ENCODE measurements around the gene ADIPOR2.
A peak's percentile ranks its signal among the peaks of the same experiment; 100 is the strongest.
"Not testable (repeated sequence)": the region's sequence is repeated elsewhere in the genome, so short reads cannot be mapped to it uniquely, and the experiment has no call there.

The ADIPOR2 gene

DNA sequence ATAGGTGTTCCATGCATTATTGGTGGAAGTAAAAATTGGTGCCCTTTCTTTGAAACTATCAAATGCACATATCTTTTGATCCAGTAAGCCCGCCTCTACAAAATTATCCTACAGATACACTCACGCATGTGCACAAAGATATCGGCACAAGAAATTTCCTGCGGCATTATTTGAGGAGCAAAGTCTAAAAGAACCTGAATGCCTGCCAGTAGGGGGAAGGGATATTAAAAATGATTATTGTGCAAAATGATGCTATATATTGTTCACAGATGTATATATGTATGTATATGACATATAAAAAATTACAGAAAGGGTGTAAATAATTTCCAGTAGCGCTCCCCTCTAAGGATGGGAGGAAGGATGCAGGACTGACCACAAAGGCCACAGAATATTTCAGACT, 24.7 kb upstream of the ADIPOR2 start:
- no peak for DNase-seq

DNA sequence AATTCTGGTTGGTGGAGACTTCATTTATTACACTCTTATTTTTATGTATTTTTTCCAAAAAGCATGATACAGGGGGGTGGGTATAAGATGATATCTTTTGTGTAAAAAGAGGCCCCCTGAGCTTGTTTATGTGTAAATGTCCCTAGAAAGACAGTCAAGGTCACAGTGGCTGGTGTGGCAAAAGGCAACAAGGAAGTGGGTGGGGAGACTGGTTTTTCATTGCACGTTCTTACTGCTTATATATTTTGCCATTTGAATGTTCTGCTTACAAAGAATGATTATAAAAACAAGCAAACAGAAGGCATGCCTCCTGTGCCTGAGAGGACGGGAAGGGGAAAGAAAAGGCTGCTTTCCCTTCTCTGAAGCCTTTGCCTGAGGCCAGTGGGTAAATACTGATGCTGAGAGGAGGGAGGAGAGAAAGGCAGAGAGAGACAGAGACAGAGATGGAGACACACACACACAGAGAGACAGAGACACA, 24.1 kb upstream of the ADIPOR2 start:
- peak; percentile 40 for DNase-seq

DNA sequence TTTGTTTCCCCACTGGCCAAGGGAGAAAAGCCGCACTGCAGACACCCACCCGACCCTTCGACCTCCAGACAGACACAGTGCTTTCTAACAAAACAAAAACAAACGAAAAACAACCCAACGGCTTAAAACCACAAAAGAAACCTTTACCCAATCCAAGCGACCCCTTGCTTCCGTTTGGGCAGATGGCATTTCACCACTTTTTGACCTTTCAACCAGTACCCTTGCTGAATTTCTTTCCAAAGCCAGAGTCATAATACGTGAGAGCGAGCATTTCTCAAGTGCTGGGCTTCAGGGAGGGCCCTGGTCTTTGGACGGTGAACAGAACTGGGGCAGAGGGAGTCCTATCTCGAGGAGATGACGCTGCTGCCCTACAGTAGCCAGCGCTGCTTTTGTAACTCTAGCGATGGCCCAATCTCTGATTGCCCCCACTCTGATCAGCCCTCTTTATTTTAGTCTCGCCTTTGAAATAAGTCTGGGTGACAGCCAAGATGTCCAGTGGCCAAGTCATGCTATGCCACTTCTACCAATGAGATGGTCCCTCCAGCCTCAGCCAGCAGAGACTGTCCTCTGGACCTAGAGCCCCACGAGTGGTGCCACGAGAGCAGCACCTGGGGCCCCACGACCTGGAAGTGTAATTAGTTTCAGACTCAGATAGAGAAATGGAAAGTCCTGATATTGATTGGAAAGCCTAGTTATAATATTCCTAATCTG, 21.9 kb upstream of the ADIPOR2 start:
- DNase-seq, result no peak

DNA sequence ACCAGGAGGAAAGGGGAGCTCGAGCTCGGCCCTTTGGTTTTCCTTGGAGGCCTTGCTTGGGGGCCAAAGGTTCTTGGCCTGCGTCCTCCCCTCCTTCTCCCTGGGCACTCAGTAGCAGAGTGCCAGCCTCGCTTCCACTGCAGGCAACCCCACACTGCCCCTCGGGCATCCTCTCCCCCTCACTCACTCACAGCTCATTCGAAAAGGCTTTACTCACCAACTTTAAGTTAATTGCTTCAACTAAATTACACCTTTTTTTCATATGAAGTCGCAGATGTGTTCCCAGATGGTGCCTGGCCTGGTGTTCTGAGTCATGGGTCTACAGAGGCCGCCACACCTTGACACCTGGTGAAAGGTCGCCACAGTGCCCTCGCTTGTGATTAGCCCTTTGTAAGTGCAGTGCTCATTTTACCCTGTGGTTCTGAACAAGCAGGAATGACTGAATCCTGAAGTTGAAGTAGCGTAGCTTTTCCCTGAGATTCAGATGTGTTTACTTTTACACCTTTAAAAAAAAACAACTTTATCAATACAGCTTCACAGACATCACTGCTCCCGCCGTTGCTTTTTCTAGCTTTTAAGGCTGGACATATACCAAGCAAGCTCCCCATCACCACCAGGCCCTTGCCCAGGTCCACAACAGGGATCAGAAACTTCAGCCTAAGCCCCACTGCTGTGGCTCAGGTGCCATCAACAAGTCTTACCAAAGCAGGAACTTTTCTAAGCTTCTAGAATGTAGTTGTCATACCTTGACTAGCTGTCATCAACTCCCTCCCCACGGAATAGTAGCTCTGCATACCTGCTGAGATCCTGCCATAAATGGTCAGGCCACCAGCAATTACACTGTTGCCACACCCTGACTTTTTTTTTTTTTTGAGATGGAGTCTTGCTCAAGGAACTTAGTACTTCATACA, 20.3 kb upstream of the ADIPOR2 start:
- DNase-seq, result peak; percentile 55

DNA sequence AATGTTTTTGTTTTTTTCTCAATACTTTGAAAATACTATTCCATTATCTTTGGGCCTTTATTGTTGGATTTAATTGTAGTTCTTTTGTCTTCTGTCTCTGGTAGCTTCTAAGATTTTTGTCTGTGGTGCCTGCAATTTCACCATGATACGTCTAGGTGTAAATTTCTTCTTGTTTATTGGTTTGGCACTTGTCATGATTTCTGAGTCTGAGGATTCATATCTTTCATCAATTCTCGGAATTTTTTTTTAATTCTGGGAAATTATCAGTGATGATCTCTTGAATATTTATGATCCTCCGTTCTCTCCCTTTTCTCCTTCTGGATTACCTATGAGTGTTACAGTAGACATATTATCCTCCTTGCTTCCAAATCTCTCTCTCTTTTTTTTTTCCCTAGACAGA, 14.8 kb upstream of the ADIPOR2 start:
- no peak for DNase-seq

DNA sequence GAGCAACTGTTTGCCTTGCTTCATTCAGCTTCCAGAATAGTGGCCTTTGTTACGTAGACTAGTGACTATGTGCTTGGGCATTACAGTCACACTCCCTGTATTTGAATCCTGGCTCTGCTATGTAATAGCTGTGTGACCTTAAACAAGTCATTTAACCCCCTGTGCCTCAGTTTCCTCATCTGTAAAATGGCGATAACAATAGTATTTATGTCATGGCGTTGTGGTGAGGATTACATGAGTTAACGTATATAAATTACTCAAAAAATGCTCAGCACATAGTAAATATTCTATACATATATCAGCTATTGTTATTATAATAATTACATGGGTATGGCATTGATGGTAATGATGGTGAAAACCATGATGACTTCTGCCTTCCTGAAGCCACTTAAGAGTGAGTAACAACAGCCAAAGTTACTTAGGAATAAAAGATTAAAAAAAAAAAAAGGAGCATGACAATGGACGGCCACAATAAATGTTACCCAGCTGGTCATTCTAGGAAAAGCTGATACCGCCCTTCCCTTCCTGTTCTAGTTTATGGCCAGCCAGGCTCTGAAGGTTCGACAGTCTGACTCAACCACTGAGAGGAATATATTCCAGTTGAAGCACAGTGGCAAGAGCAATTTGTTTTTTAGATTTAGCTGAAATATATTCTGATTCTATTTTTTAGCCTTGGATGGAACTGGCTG, 9.9 kb upstream of the ADIPOR2 start:
- DNase-seq, result no peak

DNA sequence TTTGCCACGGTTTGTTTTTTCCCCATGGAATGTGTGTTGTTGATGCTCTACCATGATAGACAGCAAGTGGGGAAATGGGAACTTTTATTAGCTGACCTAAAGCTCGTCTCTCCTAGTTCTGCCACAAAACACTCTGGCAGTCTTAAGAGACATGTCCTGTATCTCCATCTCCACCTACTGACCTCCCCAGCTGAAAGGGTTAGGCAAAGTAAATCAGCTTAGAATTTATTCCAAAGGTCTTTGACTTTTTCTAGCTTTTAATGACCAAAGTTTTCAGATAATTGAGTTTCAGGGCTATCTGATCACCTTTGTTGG, 9.4 kb upstream of the ADIPOR2 start:
- DNase-seq, result no peak

DNA sequence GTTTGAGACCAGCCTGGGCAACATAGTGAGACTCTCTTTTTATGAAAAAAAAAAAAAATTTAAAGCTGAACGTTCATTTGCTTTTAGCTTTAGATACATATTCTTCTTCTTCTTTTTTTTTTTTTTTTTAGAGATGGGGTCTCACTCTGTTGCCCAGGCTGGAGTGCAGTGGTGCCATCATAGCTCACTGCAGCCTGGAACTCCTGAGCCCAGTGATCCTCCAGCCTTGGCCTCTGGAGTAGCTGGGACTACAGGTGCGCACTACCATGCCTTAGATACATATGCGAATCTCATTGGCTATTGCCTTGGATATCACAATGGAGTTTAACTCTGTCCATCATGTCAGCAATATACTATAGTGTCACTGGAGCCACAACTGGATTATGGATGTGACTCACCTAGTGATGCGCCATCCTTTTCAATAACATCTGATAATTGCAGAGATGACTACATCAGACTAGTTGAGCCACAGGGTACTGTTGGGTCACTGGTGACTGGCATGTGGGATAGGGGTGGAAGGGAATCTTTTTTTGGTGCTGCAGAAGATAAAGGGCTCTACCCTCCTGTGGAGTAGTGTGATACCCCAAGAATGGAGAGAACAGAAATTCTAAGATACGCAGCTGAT, 2.7 kb upstream of the ADIPOR2 start:
- no peak for DNase-seq

DNA sequence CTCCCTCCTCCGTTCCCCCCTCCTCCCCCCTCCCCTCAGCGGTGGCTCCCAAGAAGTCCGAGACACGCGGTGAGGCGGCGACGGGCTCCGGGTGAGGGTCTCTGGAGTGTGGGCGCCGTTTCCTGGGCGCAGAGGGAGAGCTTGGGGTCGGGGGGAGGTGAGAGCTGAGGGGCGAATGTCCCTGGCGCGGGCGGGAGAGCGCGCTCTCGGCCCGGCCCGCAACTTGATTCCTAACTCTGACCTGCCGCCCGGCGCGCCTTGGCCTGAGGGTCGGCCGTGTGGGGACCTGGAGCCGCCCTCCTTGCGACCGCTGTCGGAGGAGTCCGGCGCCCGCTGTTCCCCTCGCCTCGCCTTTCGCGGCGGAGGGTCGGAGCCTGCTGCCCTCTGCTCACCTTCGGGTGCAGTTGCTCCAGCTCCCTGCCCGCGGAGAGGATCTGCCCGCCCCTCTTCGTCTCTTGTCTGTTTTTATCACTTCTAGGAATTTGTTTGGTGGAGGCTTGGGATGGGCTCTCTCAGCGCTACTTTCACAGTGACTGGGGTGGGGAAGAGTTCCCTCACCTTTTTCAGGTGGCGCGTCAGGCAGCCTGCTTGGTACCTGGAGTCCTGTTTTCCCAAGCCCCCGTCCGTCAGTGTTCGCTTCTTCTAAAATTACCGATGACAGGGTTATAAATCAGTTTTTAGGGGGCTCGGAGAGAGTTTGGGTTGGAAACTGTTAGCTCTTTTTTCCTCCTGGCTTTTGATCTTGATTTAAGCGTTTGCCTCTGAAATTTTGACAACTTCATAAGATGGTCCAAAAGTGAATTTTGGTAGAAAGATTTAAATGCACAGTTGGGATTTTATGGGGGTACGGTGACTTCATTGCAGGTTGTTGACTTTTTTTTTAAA, 495 bp downstream of the ADIPOR2 start:
- peak; percentile 82 for DNase-seq

DNA sequence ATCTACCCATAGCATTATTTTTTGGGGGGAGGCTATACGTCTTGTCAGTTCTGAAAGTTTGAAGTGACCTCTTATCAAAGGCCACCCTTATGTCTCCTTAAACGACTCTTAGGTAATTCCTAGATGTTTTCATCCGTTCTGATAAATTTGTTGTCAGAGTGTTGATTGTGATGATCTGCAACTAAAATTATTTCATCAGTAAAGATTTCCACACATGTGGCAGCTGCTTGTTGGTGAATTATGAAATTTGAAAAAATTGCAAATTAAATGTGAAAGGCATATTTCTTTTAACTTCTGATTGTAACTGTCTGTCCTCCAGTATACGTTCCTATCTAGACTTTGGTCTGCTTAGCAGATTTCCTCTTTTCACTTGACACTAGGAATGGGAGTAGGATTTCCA, 1.4 kb downstream of the ADIPOR2 start:
- no peak for DNase-seq

DNA sequence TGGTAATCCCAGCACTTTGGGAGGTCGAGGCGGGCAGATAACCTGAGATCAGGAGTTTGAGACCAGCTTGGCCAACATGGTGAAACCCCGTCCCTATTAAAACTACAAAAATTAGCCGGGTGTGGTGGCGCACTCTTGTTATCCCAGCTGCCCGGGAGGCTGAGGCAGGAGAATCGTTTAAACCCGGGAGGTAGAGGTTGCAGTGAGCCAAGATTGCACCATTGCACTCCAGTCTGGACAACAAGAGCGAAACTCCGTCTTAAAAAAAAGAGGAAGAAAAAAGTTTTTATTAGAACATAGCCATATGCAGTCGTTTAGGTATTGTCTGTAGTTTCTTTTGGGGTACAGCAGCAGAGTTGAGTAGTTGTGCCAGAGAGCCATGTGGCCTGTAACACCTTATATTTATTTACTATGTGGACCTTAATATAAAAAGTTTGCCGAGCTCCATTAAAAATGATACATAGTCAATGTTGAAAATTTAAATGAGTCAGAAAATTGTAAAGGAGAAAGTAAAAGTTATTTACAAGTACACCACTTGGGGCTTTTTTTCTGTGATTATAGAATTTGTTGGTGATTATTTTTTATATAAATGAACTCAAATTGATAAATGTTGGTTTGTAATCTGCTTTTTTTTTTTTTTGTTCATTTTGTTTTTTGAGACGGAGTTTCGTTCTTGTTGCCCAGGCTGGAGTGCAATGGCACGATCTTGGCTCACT, 2.2 kb downstream of the ADIPOR2 start:
- DNase-seq, result no peak

DNA sequence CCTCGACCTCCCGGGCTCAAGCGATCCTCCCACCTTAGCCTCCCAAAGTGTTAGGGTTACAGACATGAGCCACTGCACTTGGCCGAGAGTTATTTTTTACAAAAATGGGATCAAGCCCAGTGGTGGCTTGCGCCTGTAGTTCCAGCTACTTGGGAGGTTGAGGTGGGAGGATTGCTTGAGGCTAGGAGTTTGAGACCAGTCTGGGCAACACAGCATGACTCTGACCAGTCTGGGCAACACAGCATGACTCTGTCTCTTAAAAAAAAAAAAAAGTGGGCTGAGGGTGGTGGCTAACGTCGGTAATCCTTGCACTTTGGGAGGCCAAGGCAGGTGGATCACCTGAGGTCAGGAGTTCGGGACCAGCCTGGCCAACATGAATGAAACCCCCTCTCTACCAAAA, 4.2 kb downstream of the ADIPOR2 start:
- DNase-seq, result not testable (repeated sequence)

DNA sequence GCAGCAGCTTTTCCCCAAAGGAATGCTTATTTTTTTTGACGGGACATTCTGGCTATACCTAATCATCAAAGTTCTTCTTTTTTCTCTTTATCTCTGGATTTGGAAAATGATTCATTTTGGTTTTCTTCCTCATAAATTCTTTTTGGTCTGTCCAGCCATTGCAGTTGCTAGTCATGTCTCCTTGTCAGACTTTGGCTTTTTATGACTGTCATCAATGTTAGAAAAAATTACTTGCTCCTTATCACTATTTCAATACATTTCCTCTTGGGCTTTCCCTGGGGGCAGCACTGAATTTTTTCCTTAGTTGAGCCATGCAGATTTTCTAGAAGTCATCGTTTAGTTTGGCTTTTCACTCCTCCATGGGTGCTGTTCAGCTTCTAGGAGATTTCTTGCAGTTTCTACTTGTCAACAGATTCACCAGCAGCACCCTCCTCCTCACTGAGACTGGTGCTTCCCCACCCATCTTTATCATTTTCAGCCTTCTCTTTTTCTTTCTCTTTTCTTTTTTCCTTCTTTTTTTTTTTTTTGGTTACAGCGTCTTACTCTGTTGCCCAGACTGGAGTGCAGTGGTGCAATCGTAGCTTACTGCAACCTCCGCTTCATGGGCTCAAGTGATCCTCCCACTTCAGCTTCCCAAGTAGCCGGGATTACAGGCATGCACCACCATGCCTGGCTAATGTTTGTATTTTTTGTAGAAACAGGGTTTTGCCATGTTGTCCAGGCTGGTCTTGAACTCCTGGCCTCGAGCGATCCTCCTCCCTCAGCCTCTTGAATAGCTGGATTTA, 5.2 kb downstream of the ADIPOR2 start:
- DNase-seq, result no peak

DNA sequence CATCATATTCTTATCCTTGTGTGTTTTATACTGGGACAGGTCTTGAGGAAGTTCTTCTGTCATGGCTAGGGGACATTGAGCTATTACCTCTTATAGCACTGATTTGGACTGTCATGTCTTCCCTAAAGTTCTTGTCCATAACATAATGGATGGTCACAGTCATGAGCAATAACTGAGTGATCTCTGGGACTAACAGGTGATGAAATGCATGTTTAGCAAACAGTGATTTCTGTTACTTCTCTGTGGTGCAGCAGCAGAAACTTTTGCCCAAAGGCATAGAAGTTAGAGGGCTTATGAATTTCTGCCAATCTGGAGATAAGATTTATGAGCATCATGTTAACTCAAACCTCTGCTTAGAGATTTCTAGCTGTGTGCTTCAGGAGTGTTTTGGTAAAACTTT, 5.9 kb downstream of the ADIPOR2 start:
- DNase-seq, result no peak

DNA sequence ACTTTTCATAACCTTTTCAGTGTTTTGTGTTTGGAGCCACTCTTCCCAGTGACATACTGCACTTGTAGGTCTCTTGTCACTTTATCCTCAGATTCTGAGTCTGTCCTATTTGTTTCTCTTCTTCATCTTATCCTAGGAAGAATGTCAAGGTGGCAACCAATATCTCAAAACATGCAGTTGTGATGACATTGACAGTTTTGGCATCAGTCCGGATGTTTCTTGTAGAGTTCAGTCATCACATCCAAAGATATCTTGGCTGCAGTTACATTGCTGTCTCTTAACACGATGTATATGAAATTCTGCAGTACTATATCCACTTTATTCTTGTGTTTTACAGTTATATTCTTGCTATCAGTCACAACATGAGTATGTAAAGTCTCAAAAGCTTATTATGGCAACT, 6.4 kb downstream of the ADIPOR2 start:
- DNase-seq, result no peak

DNA sequence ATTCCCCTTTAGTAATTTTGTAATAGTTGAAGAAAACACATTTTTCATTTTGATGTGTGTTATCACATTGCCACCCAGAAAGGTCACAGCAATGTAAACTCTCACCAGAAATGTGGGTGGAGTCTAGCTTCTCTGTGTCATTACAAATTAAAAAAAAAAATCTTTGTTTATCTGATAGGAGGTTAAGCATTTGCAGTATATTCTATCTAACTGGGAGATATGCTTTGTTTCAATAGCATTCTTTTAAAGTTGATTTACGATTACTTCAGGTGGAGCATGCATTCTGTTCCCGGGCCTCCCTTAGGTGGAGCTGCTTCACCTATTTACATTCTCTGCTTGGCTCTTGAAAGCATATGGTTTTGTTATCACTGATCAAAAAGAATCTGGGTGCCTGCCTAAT, 7.8 kb downstream of the ADIPOR2 start:
- peak; percentile 51 for DNase-seq

DNA sequence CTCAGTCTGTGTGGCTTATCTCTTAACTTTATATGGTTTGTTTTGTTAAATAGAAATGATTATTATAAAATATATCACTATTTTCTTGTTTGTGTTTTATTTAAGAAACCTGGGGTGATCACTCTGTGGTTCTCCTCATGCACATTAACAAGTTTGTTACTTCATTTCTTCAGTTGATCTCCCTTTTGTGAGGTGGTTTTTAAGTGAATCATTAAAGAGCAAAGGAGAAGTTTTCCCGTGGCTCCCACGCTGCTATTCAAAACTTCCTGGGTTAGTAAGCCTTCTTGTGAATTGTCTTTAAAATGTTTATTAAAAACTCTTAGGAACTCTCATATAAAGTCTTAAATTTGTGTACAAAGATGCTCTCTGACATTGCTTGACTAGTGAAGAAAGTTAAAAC, 11.8 kb downstream of the ADIPOR2 start:
- no peak for DNase-seq

DNA sequence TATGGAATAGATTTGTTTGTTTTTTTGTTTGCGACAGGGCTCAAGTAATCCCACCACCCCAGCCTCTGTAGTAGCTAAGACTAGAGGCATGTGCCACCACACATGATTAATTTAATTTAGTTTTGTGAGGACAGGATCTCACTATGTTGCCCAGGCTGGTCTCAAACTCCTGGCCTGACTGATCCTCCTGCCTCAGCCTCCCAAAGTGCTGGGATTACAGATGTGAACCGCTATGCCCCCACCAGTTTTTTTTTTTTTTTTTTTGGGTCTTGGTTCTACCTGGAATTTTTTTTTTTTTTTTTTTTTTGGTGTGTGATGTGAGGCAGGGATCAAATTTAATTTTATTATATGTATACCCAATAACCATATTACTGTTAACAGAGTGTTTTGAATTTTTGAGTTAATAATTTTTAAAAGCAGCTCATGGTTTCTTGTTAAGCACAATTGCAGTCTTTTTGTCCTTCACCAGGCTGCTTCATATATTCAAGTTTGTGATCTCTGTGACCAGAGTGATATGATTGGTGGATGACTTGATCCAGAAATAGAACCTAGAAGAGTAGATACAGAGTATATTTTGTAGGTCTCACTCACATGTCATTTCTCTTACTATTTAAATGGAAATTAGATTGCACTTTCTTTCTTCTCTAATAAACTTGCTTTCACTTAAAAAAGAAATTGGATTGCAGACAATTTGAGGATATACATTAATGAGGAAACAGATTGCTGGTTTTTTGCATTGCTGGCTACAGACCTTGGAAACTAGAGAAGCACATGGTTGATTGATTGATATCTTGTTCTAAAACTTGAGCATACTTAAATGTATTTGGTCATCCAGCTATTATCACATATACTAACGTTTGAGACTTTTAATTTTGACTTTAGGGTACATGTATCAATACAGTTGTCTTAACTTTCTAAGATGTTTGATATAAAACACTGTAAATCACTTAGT, 13.2 kb downstream of the ADIPOR2 start:
- no peak for DNase-seq
